HG03103 (cell line): ENCODE measurements around the gene FER.
"Not testable (repeated sequence)": the region's sequence is repeated elsewhere in the genome, so short reads cannot be mapped to it uniquely, and the experiment has no call there.

Experiments
- ATAC-seq: cut with Tn5 transposase; IDR thresholded peaks from one replicate; pipeline ENCODE4 v1.9.1; 2021; ENCODE audit warnings: low read depth; ENCODE audit not compliant: unreplicated experiment

The FER gene

GRCh38 chr5:108946008-108946407 is 198.3 kb downstream of the FER start:
- no peak for ATAC-seq

DNA sequence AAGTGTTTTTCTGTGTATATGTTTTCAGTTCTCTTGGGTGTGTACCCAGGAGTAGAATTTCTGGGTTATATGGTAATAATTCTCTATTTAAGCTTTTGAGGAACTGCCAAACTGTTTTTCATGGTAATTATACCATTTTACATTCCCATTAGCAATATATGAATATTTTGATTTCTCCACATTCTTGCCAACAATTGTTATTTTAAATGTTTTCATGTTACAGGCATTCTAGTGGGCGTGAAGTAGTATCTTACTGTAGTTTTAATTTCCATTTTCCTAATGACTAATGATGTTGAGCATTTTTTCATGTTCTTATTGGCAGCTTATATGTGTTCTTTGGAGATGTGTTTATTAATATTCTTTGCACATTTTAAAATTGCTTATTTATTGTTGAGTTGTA is 199.5 kb downstream of the FER start:
- no peak for ATAC-seq

DNA sequence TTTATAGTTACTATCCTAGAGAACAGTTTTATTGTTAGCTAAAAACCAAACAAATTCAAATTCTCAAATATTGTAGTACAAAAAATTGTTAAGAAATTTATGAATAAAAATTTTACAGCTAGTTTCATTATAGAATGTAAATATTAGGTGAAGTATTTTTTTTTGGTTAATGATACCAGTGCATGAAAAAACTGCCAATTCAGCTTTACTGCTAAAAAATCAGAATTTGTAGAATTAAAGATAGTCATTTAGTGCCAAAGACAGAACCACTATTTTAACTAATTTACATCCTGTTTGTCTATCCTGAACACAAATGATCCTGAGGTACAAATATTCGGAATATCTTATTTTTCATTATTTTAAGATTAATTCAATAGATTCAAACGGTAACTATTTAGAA is 202.6 kb downstream of the FER start:
- no peak for ATAC-seq

- ATAC-seq: no peak
Measured at GRCh38 chr5:108953940-108954339, 206.2 kb downstream of the FER start.

DNA sequence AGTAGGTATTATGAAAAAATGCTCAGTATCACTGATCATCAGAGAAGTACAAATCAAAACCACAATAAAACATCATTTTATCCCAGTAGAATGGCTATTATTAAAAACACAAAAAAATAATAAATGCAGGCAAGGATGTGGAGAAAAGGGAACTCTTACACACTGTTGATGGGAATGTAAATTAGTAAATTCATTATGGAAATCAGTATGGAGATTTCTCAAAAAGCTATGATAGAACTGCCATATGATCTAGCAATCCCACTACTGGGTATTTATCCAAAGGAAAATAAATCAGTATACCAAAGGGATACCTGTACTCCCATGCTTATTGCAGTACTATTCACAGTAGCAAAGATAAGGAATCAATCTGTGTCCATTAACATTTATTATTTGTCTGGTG is 209.6 kb downstream of the FER start:
- no peak for ATAC-seq

GRCh38 chr5:108966910-108967309 is 219.2 kb downstream of the FER start:
- ATAC-seq: no peak

GRCh38 chr5:108974594-108974993 is 226.9 kb downstream of the FER start:
- ATAC-seq: no peak

DNA sequence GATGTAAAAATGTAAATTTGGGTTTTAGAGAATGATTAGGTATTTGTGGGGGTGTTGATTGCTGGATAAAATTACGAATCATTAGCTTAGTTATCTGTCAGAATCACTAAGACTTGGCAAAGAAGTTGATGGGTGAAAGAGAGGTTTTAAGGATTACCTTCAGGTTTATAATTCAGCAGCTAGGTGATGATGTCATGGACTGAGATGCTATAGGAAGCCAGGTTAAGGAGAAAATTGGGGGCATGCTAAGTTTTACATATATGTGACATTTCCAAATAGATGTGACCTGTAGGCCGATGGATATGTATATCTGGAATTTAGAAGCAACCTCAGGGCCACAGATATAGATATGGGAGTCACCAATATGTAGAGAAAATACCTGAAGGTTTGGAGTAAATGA is 228.0 kb downstream of the FER start:
- ATAC-seq: no peak

DNA sequence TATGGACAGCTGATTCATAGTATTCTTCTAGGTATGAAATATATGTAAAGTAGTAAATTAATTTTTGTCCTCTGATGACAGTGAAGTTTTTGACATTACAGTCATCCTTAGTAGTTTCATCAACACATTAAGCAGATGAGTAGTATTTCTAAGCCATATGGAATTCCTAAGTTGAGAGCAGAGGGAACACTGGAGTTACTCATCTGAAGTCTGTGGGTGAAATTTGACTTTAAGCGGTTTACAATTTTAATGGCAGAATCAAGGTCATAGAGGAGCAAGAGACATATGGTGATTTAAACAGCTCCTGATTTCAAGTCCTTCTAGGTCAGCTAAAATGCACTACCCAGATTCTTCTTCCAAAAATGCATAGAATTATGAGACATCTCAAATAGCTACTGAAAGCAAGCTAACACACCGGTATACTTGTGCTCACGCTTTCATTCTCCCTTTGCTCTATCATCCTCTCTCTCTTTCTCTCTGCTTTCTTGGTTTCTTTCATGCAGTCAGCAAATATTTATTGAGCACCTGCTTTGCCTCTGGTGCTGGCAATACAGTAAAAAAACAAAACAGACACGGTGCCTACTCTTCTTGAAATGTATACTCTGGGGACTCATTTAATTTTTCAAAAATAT is 235.9 kb downstream of the FER start:
- no peak for ATAC-seq

DNA sequence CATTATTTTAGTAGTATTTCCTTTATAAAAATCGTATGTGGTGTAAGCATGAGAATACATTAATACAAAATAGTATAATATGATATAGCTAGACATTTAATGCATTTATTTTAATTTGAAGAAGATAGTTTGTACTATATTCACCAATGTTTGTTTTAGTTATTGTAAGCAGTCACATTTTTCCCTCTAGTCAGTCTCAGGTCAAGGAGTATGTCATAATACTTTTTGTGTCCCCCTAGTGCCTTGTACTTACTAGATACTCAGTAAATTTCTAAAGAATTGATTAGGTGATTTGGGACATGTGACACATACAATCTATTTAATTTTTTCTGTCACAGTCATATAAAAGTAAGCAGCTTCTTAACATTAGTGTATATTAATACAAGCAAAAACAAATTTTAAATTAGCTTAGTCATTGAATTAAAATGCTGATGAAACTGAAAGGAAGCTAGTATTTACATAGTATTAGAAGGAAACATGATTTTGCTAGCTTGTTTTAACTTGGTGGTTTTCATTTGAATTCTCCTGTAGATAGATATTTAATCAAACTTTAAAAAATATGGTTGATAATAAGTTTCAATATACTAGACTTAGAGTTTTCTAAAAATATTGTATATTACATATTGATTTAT is 242.2 kb downstream of the FER start:
- no peak for ATAC-seq

DNA sequence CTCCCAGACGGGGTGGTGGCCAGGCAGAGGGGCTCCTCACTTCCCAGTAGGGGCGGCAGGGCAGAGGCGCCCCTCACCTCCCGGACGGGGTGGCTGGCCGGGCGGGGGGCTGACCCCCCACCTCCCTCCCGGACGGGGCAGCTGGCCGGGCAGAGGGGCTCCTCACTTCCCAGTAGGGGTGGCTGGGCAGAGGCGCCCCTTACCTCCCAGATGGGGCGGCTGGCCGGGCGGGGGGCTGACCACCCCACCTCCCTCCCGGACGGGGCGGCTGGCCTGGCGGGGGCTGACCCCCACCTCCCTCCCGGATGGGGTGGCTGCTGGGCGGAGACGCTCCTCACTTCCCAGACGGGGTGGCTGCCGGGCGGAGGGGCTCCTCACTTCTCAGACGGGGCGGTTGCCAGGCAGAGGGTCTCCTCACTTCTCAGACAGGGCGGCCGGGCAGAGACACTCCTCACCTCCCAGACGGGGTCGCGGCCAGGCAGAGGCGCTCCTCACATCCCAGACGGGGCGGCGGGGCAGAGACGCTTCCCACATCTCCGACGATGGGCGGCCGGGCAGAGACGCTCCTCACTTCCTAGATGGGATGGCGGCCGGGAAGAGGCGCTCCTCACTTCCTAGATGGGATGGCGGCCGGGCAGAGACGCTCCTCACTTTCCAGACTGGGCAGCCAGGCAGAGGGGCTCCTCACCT is 244.8 kb downstream of the FER start:
- not testable (repeated sequence) for ATAC-seq

DNA sequence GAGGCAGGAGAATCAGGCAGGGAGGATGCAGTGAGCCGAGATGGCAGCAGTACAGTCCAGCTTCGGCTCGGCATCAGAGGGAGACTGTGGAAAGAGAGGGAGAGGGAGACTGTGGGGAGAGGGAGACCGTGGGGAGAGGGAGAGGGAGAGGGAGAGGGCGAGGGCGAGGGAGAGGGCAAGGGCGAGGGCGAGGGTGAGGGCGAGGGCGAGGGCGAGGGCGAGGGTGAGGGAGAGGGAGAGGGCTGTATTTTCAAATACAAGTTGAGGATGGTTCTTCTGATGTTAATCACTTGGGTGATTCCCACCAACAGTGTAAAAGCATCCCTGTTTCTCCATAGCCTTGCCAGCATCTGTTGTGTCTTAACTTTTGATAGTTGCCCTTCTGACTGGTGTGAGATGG is 245.7 kb downstream of the FER start:
- ATAC-seq: not testable (repeated sequence)

GRCh38 chr5:108997720-108998119 is 250.0 kb downstream of the FER start:
- no peak for ATAC-seq

DNA sequence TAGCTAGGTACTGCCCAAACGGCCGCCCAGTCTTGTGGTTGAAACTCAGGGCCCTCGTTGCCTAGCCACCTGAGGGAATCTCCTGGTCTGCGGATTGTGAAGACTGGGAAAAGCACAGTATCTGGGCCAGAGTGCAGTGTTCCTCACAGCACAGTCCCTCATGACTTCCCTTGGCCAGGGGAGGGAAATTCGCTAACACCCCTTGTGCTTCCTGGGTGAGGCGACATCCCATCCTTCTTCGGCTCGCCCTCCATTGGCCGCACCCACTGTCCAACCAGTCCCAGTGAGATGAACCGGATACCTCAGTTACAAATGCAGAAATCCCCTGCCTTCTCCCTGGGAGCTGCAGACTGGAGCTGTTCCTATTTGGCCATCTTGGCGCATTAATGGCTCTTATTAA is 250.5 kb downstream of the FER start:
- no peak for ATAC-seq

- ATAC-seq: no peak
Measured at GRCh38 chr5:109003928-109004327, 256.2 kb downstream of the FER start.

DNA sequence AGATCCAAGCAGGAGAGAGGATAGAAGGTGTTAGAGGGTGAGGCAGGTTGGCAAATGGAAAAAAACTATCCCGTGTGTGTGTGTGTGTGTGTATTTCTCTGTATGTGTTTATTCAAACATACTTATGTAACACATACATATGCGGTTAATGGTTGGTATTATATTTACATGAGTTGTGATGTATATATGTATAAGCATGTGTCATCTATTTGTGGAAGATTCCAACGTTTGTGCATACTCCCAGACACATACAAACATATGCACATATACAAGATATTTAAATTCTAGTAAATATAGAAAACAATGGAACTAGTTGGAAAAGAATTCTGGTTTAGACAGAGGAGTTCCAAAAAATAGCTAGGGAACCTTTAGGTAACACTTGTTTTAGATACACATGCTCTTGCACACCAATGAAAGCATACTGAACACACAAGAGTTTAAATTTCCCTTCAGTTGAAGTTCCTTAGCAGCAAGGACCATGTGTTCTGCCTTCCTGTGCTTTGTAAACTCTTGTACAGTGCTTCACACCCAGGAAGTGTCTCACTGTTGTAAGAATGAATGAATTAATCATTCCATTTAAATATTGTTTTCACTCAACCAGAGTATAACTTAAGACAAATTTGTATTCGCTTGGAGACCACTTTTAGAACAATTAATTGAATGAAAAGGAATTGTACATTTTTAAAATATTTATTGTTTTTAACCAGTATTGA is 257.8 kb downstream of the FER start:
- ATAC-seq: no peak

DNA sequence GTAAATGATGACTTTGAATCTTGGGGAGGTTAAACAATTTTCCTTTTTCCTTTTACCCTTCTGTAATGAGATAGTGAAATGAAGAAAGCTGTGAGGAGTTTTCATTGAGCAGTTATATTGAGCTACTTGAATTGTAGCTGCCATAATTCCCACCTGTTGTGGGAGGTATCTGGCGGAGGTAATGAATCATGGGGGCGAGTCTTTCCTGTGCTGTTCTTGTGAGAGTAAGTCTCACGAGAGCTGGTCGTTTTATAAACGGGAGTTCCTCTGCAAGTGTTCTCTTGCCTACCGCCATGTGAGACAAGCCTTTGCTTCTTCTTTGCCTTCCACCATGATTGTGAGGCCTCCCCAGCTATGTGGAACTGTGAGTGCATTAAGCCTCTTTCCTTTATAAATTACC is 258.4 kb downstream of the FER start:
- no peak for ATAC-seq

GRCh38 chr5:109016300-109016699 is 268.6 kb downstream of the FER start:
- ATAC-seq: no peak

DNA sequence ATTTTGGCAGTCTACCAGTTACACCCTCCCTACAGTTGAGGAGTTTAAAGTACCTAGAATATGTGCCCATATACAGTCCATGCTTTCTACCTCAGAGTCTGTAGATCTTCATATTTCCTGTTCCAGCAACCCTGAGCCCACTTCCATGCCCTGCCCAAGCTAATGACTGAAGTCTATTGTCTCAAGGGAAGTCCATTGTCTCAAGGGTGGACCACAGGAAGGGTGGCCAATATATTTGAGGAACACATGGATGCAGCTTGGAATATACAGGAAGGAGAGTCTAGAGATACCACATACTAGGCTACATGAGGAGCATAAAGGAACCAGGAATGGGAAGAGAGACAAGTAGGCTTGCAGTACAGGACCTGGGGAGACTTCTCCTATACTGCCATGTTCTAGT is 274.4 kb downstream of the FER start:
- ATAC-seq: no peak

- not testable (repeated sequence) for ATAC-seq
Measured at GRCh38 chr5:109025729-109026128, 278.0 kb downstream of the FER start.

- ATAC-seq: no peak
Measured at GRCh38 chr5:109027983-109028607, 280.4 kb downstream of the FER start.
